Prostate gland (tissue), 2 donors: ENCODE data around the gene MRAS. TPM values are rescaled to one million over a fixed set of nuclear protein-coding genes. Genes with fewer than 3 reads are reported as not detected.

ENCODE experiments used
- DNase-seq: peaks from one replicate; pipeline ENCODE4 v3.0.0-alpha.2; 2019; ENCODE audit warnings: low spot score
- H3K27ac ChIP-seq, 2 donors: fragments of 200-600 bp; sonication (generic); 2 replicates each; pipeline ENCODE4 v1.5.1; 2017 to 2019
- H3K27me3 ChIP-seq: fragments of 200-600 bp; sonication (generic); replicated peaks from 2 replicates; pipeline ENCODE4 v1.5.1; 2019; ENCODE audit not compliant: insufficient read depth
- H3K36me3 ChIP-seq, 2 donors: fragments of 200-600 bp; sonication (generic); 1 replicate in 1 of 2; 2 replicates in 1 of 2; pipeline versions ENCODE4 v1.5.1 to v1.8.1; 2017 to 2019
- H3K4me1 ChIP-seq: fragments of 200-600 bp; sonication (generic); replicated peaks from 2 replicates; pipeline ENCODE4 v1.5.1; 2019
- H3K4me3 ChIP-seq, 2 donors: fragments of 200-600 bp; sonication (generic); 2 replicates each; pipeline ENCODE4 v1.5.1; 2017 to 2019
- H3K9me3 ChIP-seq: fragments of 200-600 bp; sonication (generic); 2 replicates; pipeline ENCODE4 v1.5.1; 2017
- CTCF ChIP-seq, 4 experiments: fragments of 200-600 bp in 2 of 4; fragments of 450-650 bp in 2 of 4; sonication (generic) in 2 of 4; IDR thresholded peaks; 1 replicate in 3 of 4; 2 replicates in 1 of 4; pipeline ENCODE4 v1.5.1; 2016 to 2019; ENCODE audit warnings: antibody characterized with exemption in 4 of 4, mild to moderate bottlenecking in 2 of 4, moderate library complexity in 2 of 4
- POLR2A ChIP-seq: fragments of 450-650 bp; IDR thresholded peaks from one replicate; pipeline ENCODE4 v1.6.1; 2016; ENCODE audit warnings: antibody characterized with exemption, mild to moderate bottlenecking
- POLR2AphosphoS5 ChIP-seq: sonication (generic); formaldehyde crosslinking; IDR thresholded peaks from one replicate; pipeline ENCODE4 v1.6.1; 2017; ENCODE audit warnings: antibody characterized with exemption
- WGBS: methylation state at CpG from one replicate; pipeline ENCODE4 v1.1.5; 2018; 5-methylcytosine and 5-hydroxymethylcytosine counted together
- intact Hi-C: fragments of 100-400 bp; cut with DNase I; formaldehyde crosslinking; loops from one replicate; pipeline ENCODE4 v1.14.2; 2022
- total RNA-seq, 2 donors: library from RNA; depleted of rRNA; stranded (reverse); fragments of >200 nt; gene quantifications; one replicate each; pipeline ENCODE4 v1.1.0, GENCODE V29; 2016

MRAS gene
- total RNA-seq, 2 donors from 2014 or later: 8.7 to 25.3 TPM

GRCh38 chr3:138336454-138336999 lies 11.9 kb upstream of the MRAS start:
- DNase-seq: no peak
- Histone ChIP-seq H3K27me3 (no peaks in the 10 kb centered on the region), H3K4me3 (no peak overlapping the region), H3K27ac (no peak overlapping the region), H3K4me1 (no peaks in the 10 kb centered on the region), H3K36me3 (no peaks in the 10 kb centered on the region), H3K9me3 (no peaks in the 10 kb centered on the region)
- WGBS: 93% methylated on average over 4 of the region's 4 CpGs
- intact Hi-C loops: no loop called here
- no peak for TF ChIP-seq POLR2AphosphoS5
- TF ChIP-seq CTCF (IDR thresholded peaks at IDR 0.05): no peak
- TF ChIP-seq POLR2A: no peak

GRCh38 chr3:138338244-138338643 lies 10.1 kb upstream of the MRAS start:
- no peaks in the 10 kb centered on the region for H3K27me3 ChIP-seq
- 47% methylated on average over 5 of the region's 5 CpGs for WGBS
- H3K27ac ChIP-seq: no peak overlapping the region
- H3K4me1 ChIP-seq: no peaks in the 10 kb centered on the region
- no peaks in the 10 kb centered on the region for H3K9me3 ChIP-seq
- no peak overlapping the region for H3K4me3 ChIP-seq
- intact Hi-C loops: no loop called here
- H3K36me3 ChIP-seq: no peaks in the 10 kb centered on the region
- TF ChIP-seq POLR2A: no peak
- no peak for TF ChIP-seq POLR2AphosphoS5
- TF ChIP-seq CTCF (IDR thresholded peaks at IDR 0.05): no peak
- no peak for DNase-seq

- no peaks in the 10 kb centered on the region for H3K27me3 ChIP-seq
- no peaks in the 10 kb centered on the region for H3K4me1 ChIP-seq
- intact Hi-C loops: no loop called here
- TF ChIP-seq CTCF (IDR thresholded peaks at IDR 0.05) (no peak), POLR2A (no peak), POLR2AphosphoS5 (no peak)
- H3K27ac ChIP-seq: no peak overlapping the region
- no peaks in the 10 kb centered on the region for H3K36me3 ChIP-seq
- H3K4me3 ChIP-seq: no peak overlapping the region
- H3K9me3 ChIP-seq: no peaks in the 10 kb centered on the region
- WGBS: 91% methylated on average over 5 of the region's 5 CpGs
- no peak for DNase-seq
These were observed 9.6 kb upstream of the MRAS start for GRCh38 chr3:138338811-138339210.

GRCh38 chr3:138340511-138340910 lies 7.9 kb upstream of the MRAS start:
- H3K4me3 ChIP-seq: no peak overlapping the region
- H3K27ac ChIP-seq: no peak overlapping the region
- no peaks in the 10 kb centered on the region for H3K9me3 ChIP-seq
- no peaks in the 10 kb centered on the region for H3K27me3 ChIP-seq
- WGBS: 91% methylated on average over 5 of the region's 5 CpGs
- no peaks in the 10 kb centered on the region for H3K36me3 ChIP-seq
- no peak for TF ChIP-seq POLR2AphosphoS5
- no peak for TF ChIP-seq CTCF (IDR thresholded peaks at IDR 0.05)
- no peak for DNase-seq
- H3K4me1 ChIP-seq: no peaks in the 10 kb centered on the region
- intact Hi-C loops: loop anchor here (10.0 kb wide), 1 partner anchor 254 kb away; the partner anchor contains the start of gene CEP70

GRCh38 chr3:138344754-138345153 lies 3.6 kb upstream of the MRAS start:
- Histone ChIP-seq H3K36me3 (no peaks in the 10 kb centered on the region), H3K27ac (no peak overlapping the region), H3K4me1 (no peaks in the 10 kb centered on the region), H3K9me3 (no peaks in the 10 kb centered on the region), H3K27me3 (no peaks in the 10 kb centered on the region), H3K4me3 (no peak overlapping the region)
- intact Hi-C loops: loop anchor here (5.0 to 10.0 kb wide), 3 partner anchors 38 to 250 kb away; partner anchors contain the start of gene CEP70
- 86% methylated on average over 1 of the region's 1 CpG for WGBS
- TF ChIP-seq CTCF (IDR thresholded peaks at IDR 0.05): no peak
- TF ChIP-seq POLR2AphosphoS5: no peak
- TF ChIP-seq POLR2A: no peak
- no peak for DNase-seq
